MM.1S (cell line): Measurements from ENCODE around the gene HDLBP.

ENCODE experiments used
- DNase-seq: peaks from one replicate; pipeline ENCODE4 v3.0.0-alpha.2; 2015
- H2AFZ ChIP-seq: fragments of 300-600 bp; sonication (generic); 2 replicates; pipeline ENCODE4 v1.6.0; 2016; ENCODE audit warnings: antibody characterized with exemption, low read length
- H3F3A ChIP-seq: fragments of 300-600 bp; sonication (generic); 2 replicates; pipeline ENCODE4 v1.6.1; 2016; ENCODE audit warnings: mild to moderate bottlenecking, antibody characterized with exemption, low read length, moderate library complexity, mixed read lengths; ENCODE audit not compliant: insufficient read depth
- H3K27ac ChIP-seq: fragments of 300-600 bp; sonication (generic); 2 replicates; pipeline ENCODE4 v1.5.1; 2016; ENCODE audit warnings: mild to moderate bottlenecking, low read length
- H3K27me3 ChIP-seq: fragments of 300-600 bp; sonication (generic); replicated peaks from 2 replicates; pipeline ENCODE4 v1.6.0; 2016; ENCODE audit warnings: low read length; ENCODE audit not compliant: insufficient read depth
- H3K36me3 ChIP-seq: fragments of 300-600 bp; sonication (generic); replicated peaks from 2 replicates; pipeline ENCODE4 v1.6.1; 2016; ENCODE audit warnings: mild to moderate bottlenecking, low read length, mixed read lengths; ENCODE audit not compliant: insufficient read depth
- H3K4me1 ChIP-seq: fragments of 300-600 bp; sonication (generic); 2 replicates; pipeline ENCODE4 v1.6.1; 2016; ENCODE audit warnings: low read length, mixed read lengths
- H3K4me2 ChIP-seq: fragments of 300-600 bp; sonication (generic); 2 replicates; pipeline ENCODE4 v1.6.0; 2016; ENCODE audit warnings: low read depth, low read length
- H3K4me3 ChIP-seq: fragments of 300-600 bp; sonication (generic); 2 replicates; pipeline ENCODE4 v1.5.1; 2016; ENCODE audit warnings: low read length, mixed read lengths
- H3K79me2 ChIP-seq: fragments of 300-600 bp; sonication (generic); 2 replicates; pipeline ENCODE4 v1.6.1; 2016; ENCODE audit warnings: mixed run types, low read length, mixed read lengths
- H3K9ac ChIP-seq: fragments of 300-600 bp; sonication (generic); 2 replicates; pipeline ENCODE4 v1.6.1; 2016; ENCODE audit warnings: low read length, mixed read lengths
- H3K9me2 ChIP-seq: fragments of 300-600 bp; sonication (generic); replicated peaks from 2 replicates; pipeline ENCODE4 v1.6.1; 2016; ENCODE audit warnings: mild to moderate bottlenecking, low read length, mixed read lengths; ENCODE audit not compliant: insufficient read depth
- H3K9me3 ChIP-seq: fragments of 300-600 bp; sonication (generic); replicated peaks from 2 replicates; pipeline ENCODE4 v1.6.1; 2016; ENCODE audit warnings: mild to moderate bottlenecking, low read length, mixed read lengths; ENCODE audit not compliant: insufficient read depth
- H4K20me1 ChIP-seq: fragments of 300-600 bp; sonication (generic); 2 replicates; pipeline ENCODE4 v1.6.1; 2016; ENCODE audit warnings: mild to moderate bottlenecking, low read length, moderate library complexity, mixed read lengths; ENCODE audit not compliant: insufficient read depth
- EZH2 ChIP-seq: fragments of 300-600 bp; sonication (generic); optimal IDR thresholded peaks from 2 replicates; pipeline ENCODE3; 2017; ENCODE audit warnings: low read depth, mild to moderate bottlenecking, antibody characterized with exemption, low read length, mixed read lengths
- EZH2phosphoT487 ChIP-seq: fragments of 300-600 bp; sonication (generic); IDR thresholded peaks from 2 replicates; pipeline ENCODE4 v1.6.1; 2018; ENCODE audit warnings: antibody characterized with exemption, low read length
- TF ChIP-seq, protein P1 (sequence below): fragments of 300-600 bp; sonication (generic); IDR thresholded peaks from 2 replicates; pipeline ENCODE4 v1.5.1; 2016; ENCODE audit warnings: antibody characterized with exemption, low read length, mixed read lengths

The HDLBP gene

DNA sequence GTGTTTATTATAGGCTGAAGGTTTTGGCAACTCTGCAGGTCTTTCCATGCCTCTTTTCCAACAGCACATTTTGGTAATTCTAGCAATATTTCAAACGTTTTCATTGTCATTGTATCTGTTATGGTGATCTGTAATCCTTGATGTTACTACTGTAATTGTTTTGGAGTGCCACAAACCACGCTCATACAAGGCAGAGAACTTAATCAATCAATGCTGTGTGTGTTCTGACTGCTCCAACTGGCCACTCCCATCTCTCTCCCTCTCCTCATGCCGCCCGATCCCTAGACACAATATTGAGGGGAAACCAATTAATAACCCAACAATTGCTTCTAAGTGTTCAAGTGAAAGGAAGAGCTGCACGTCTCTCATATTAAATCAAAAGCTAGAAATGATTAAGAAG is 32.9 kb downstream of the HDLBP start:
- Histone ChIP-seq H3K79me2 (peaks cover 88% of the 10 kb centered on the region), H3K4me1 (peaks cover 16% of the 10 kb centered on the region), H2AFZ (no peak overlapping the region), H4K20me1 (no peaks in the 10 kb centered on the region), H3K9ac (no peak overlapping the region), H3K9me3 (no peaks in the 10 kb centered on the region), H3K27me3 (no peaks in the 10 kb centered on the region), H3F3A (peaks cover 17% of the 10 kb centered on the region), H3K4me2 (no peak overlapping the region), H3K4me3 (no peak overlapping the region), H3K9me2 (no peaks in the 10 kb centered on the region), H3K27ac (no peak overlapping the region), H3K36me3 (no peaks in the 10 kb centered on the region)
- DNase-seq, result no peak
- TF ChIP-seq, protein P1, sequence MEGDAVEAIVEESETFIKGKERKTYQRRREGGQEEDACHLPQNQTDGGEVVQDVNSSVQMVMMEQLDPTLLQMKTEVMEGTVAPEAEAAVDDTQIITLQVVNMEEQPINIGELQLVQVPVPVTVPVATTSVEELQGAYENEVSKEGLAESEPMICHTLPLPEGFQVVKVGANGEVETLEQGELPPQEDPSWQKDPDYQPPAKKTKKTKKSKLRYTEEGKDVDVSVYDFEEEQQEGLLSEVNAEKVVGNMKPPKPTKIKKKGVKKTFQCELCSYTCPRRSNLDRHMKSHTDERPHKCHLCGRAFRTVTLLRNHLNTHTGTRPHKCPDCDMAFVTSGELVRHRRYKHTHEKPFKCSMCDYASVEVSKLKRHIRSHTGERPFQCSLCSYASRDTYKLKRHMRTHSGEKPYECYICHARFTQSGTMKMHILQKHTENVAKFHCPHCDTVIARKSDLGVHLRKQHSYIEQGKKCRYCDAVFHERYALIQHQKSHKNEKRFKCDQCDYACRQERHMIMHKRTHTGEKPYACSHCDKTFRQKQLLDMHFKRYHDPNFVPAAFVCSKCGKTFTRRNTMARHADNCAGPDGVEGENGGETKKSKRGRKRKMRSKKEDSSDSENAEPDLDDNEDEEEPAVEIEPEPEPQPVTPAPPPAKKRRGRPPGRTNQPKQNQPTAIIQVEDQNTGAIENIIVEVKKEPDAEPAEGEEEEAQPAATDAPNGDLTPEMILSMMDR, result no peak
- TF ChIP-seq EZH2phosphoT487 (no peak), EZH2 (no peak)

DNA sequence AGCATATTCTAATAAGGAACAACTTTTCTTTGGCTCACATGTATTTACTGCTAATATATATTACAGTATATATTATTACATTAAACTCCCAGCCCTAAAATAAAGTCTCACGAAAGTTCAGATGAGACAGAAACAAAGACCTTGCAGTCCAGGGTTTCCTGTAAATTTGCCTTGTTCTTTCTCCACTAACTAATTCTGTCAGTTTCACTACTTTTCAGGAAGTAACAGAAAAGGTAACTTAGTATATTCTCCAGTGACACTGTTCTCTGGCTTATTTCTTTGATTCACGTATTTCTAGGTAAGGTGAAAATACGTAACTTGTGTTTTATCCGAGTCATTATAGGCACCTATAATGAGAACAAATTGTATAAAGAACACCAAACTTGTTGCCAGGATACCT is 35.2 kb downstream of the HDLBP start:
- TF ChIP-seq EZH2phosphoT487, result no peak
- no peak for TF ChIP-seq EZH2
- TF ChIP-seq, protein P1, result no peak
- H3K79me2 ChIP-seq, result peaks cover 92% of the 10 kb centered on the region
- H4K20me1 ChIP-seq, result no peaks in the 10 kb centered on the region
- H3K9me3 ChIP-seq, result no peaks in the 10 kb centered on the region
- peak overlapping the region; percentile 32; the same call in 1 of the 2 replicates for H3K9ac ChIP-seq
- H3K27ac ChIP-seq, result peak overlapping the region; percentile 85
- H2AFZ ChIP-seq, result no peak overlapping the region
- H3K4me2 ChIP-seq, result peak overlapping the region; percentile 75
- no peaks in the 10 kb centered on the region for H3K9me2 ChIP-seq
- peak overlapping the region; percentile 47 for H3K4me3 ChIP-seq
- H3F3A ChIP-seq, result peaks cover 17% of the 10 kb centered on the region
- H3K36me3 ChIP-seq, result no peaks in the 10 kb centered on the region
- H3K27me3 ChIP-seq, result no peaks in the 10 kb centered on the region
- peak; percentile 63 for DNase-seq
- H3K4me1 ChIP-seq, result peaks cover 16% of the 10 kb centered on the region

DNA sequence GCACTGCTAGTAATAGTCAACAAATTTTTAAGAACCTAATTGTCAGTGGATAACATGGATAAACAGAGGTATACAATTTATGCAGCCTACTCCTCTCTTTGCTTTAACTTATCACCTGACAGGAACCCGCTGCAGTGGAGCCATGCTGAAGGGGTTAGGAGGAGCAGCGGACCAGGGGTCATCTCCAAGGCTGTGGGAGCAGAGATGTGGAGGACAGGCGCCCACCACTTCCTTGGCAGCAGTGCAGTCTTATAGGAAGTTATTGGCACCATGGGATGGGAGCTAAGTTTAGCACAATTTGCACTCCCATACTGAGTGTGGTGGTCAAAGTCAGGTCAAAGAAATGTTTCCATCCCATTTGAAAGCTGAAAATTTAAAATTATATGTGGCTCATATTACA is 35.6 kb downstream of the HDLBP start:
- no peaks in the 10 kb centered on the region for H3K27me3 ChIP-seq
- TF ChIP-seq, protein P1, result no peak
- TF ChIP-seq EZH2phosphoT487 (no peak), EZH2 (no peak)
- H3K4me3 ChIP-seq, result peak overlapping the region; percentile 20
- peak overlapping the region; percentile 85; the same call in 1 of the 2 replicates for H3K27ac ChIP-seq
- no peak for DNase-seq
- H3K79me2 ChIP-seq, result peaks cover 92% of the 10 kb centered on the region
- H3K9me3 ChIP-seq, result no peaks in the 10 kb centered on the region
- peaks cover 16% of the 10 kb centered on the region for H3K4me1 ChIP-seq
- H4K20me1 ChIP-seq, result no peaks in the 10 kb centered on the region
- H3F3A ChIP-seq, result peaks cover 17% of the 10 kb centered on the region
- H3K9ac ChIP-seq, result peak overlapping the region; percentile 19; the same call in 1 of the 2 replicates
- H2AFZ ChIP-seq, result no peak overlapping the region
- H3K36me3 ChIP-seq, result no peaks in the 10 kb centered on the region
- no peaks in the 10 kb centered on the region for H3K9me2 ChIP-seq
- H3K4me2 ChIP-seq, result peak overlapping the region; percentile 75
